GM12801 (cell line): ENCODE data around the gene OTOF.

ENCODE experiments used
- CTCF ChIP-seq: IDR thresholded peaks from one replicate; pipeline ENCODE4 v1.5.1; 2011; ENCODE audit warnings: control low read depth; ENCODE audit not compliant: insufficient read length; ENCODE audit errors: extremely low read depth

The OTOF gene

GRCh38 chr2:26442707-26443106 is 35.2 kb downstream of the OTOF start:
- TF ChIP-seq CTCF, result no peak

- no peak for TF ChIP-seq CTCF
These were observed 35.6 kb downstream of the OTOF start for GRCh38 chr2:26442301-26442700.

- TF ChIP-seq CTCF, result no peak
These were observed 39.0 kb downstream of the OTOF start for GRCh38 chr2:26438926-26439325.

GRCh38 chr2:26438526-26438925 is 39.4 kb downstream of the OTOF start:
- TF ChIP-seq CTCF, result no peak

GRCh38 chr2:26435106-26435505 is 42.8 kb downstream of the OTOF start:
- TF ChIP-seq CTCF, result no peak

- TF ChIP-seq CTCF, result no peak
These were observed 45.1 kb downstream of the OTOF start for GRCh38 chr2:26432859-26433258.

GRCh38 chr2:26432363-26432762 is 45.6 kb downstream of the OTOF start:
- TF ChIP-seq CTCF, result no peak

GRCh38 chr2:26430826-26431225 is 47.1 kb downstream of the OTOF start:
- no peak for TF ChIP-seq CTCF
